ENCODE results near the gene EXOC1.

EXOC1 gene

GRCh38 chr4:55830716-55831115, 22.7 kb upstream of the EXOC1 start:
- DNase-seq (ENCODE audit: low read depth) = no peak
- no peak overlapping the region for H3K4me3 ChIP-seq (ENCODE audit: low read depth, low read length)
- TF ChIP-seq MAX (IDR thresholded peaks at IDR 0.05; ENCODE audit: low read depth, low read length) (no peak), CTCF (IDR thresholded peaks at IDR 0.05; ENCODE audit: low read depth, low read length) (no peak), POLR2A (IDR thresholded peaks at IDR 0.05; ENCODE audit: extremely low read depth, insufficient read length) (no peak), MYC (IDR thresholded peaks at IDR 0.05; ENCODE audit: low read depth, low read length) (no peak)

GRCh38 chr4:55834086-55834795, 19.2 kb upstream of the EXOC1 start:
- no peak for TF ChIP-seq MAX (IDR thresholded peaks at IDR 0.05; ENCODE audit: low read depth, low read length)
- TF ChIP-seq MYC (IDR thresholded peaks at IDR 0.05; ENCODE audit: low read depth, low read length) = no peak
- no peak for TF ChIP-seq CTCF (IDR thresholded peaks at IDR 0.05; ENCODE audit: low read depth, low read length)
- no peak for TF ChIP-seq POLR2A (IDR thresholded peaks at IDR 0.05; ENCODE audit: extremely low read depth, insufficient read length)
- no peak overlapping the region for H3K4me3 ChIP-seq (ENCODE audit: low read depth, low read length)
- DNase-seq (ENCODE audit: low read depth) = no peak

- DNase-seq (ENCODE audit: low read depth) = no peak
- H3K4me3 ChIP-seq (ENCODE audit: low read depth, low read length) = no peak overlapping the region
- TF ChIP-seq CTCF (IDR thresholded peaks at IDR 0.05; ENCODE audit: low read depth, low read length) (no peak), POLR2A (IDR thresholded peaks at IDR 0.05; ENCODE audit: extremely low read depth, insufficient read length) (no peak), MAX (IDR thresholded peaks at IDR 0.05; ENCODE audit: low read depth, low read length) (no peak), MYC (IDR thresholded peaks at IDR 0.05; ENCODE audit: low read depth, low read length) (no peak)
Measured at GRCh38 chr4:55837903-55838302, 15.5 kb upstream of the EXOC1 start.

- TF ChIP-seq CTCF (IDR thresholded peaks at IDR 0.05; ENCODE audit: low read depth, low read length) (no peak), POLR2A (IDR thresholded peaks at IDR 0.05; ENCODE audit: extremely low read depth, insufficient read length) (no peak), MYC (IDR thresholded peaks at IDR 0.05; ENCODE audit: low read depth, low read length) (no peak), MAX (IDR thresholded peaks at IDR 0.05; ENCODE audit: low read depth, low read length) (no peak)
- no peak overlapping the region for H3K4me3 ChIP-seq (ENCODE audit: low read depth, low read length)
- DNase-seq (ENCODE audit: low read depth) = no peak
Measured at GRCh38 chr4:55838356-55838755, 15.1 kb upstream of the EXOC1 start.

GRCh38 chr4:55838952-55839351, 14.5 kb upstream of the EXOC1 start:
- TF ChIP-seq MAX (IDR thresholded peaks at IDR 0.05; ENCODE audit: low read depth, low read length) (no peak), MYC (IDR thresholded peaks at IDR 0.05; ENCODE audit: low read depth, low read length) (no peak), CTCF (IDR thresholded peaks at IDR 0.05; ENCODE audit: low read depth, low read length) (no peak), POLR2A (IDR thresholded peaks at IDR 0.05; ENCODE audit: extremely low read depth, insufficient read length) (no peak)
- H3K4me3 ChIP-seq (ENCODE audit: low read depth, low read length) = no peak overlapping the region
- DNase-seq (ENCODE audit: low read depth) = no peak
